WTC11 (cell line): ENCODE results near the gene LYPD6. TPM values are rescaled to one million over a fixed set of nuclear protein-coding genes. Genes with fewer than 3 reads are reported as not detected.

ENCODE experiments used
- ATAC-seq: fragments of 200-7000 bp; cut with Tn5 transposase; 2 replicates; pipeline ENCODE4 v1.10.0; 2021; ENCODE audit warnings: mild to moderate bottlenecking, moderate library complexity
- CTCF ChIA-PET: fragments of 300-600 bp; sonication (Branson Sonifier 250); formaldehyde crosslinking; loops from one replicate; lab custom pipeline; 2021; ENCODE audit warnings: antibody characterized with exemption; lab: Charles Lee
- POLR2A ChIA-PET: fragments of 350-600 bp; sonication (Branson Sonifier 250); formaldehyde crosslinking; loops from one replicate; lab custom pipeline; 2021; ENCODE audit warnings: antibody characterized with exemption; lab: Charles Lee
- DNase-seq: peaks from one replicate; pipeline ENCODE4 v3.0.0; 2021; ENCODE audit warnings: low spot score
- H3K27ac Mint-ChIP-seq: 2 replicates; pipeline ENCODE4 v1.8.0; 2021; ENCODE audit warnings: mixed read lengths
- H3K27me3 Mint-ChIP-seq: 2 replicates; pipeline ENCODE4 v1.8.0; 2021; ENCODE audit warnings: low read depth, mild to moderate bottlenecking, moderate library complexity, mixed read lengths
- H3K36me3 Mint-ChIP-seq: 2 replicates; pipeline ENCODE4 v1.8.0; 2021; ENCODE audit warnings: mixed read lengths
- H3K4me1 Mint-ChIP-seq: 2 replicates; pipeline ENCODE4 v1.8.0; 2022; ENCODE audit warnings: mixed read lengths
- H3K4me3 Mint-ChIP-seq: 2 replicates; pipeline ENCODE4 v1.8.0; 2021; ENCODE audit warnings: mild to moderate bottlenecking, moderate library complexity, mixed read lengths
- H3K9me3 Mint-ChIP-seq: 2 replicates; pipeline ENCODE4 v1.8.0; 2021; ENCODE audit warnings: mixed read lengths
- AFF4 ChIP-seq: sonication (generic); formaldehyde crosslinking; IDR thresholded peaks from 2 replicates; pipeline ENCODE4 v1.8.1; 2023; ENCODE audit warnings: mild to moderate bottlenecking, missing genetic modification reagents, borderline replicate concordance
- ATF6 ChIP-seq: sonication (generic); formaldehyde crosslinking; IDR thresholded peaks from 2 replicates; pipeline ENCODE4 v1.8.1; 2023; ENCODE audit warnings: mild to moderate bottlenecking, missing genetic modification reagents
- FOXP1 ChIP-seq: sonication (generic); formaldehyde crosslinking; IDR thresholded peaks from 2 replicates; pipeline ENCODE4 v1.8.0; 2022; ENCODE audit warnings: missing genetic modification reagents, mild to moderate bottlenecking, moderate library complexity, borderline replicate concordance
- IRF1 ChIP-seq: sonication (generic); formaldehyde crosslinking; IDR thresholded peaks from 2 replicates; pipeline ENCODE4 v1.8.0; 2023; ENCODE audit warnings: missing genetic modification reagents
- MLX ChIP-seq: sonication (generic); formaldehyde crosslinking; IDR thresholded peaks from 2 replicates; pipeline ENCODE4 v1.8.1; 2023; ENCODE audit warnings: mild to moderate bottlenecking, missing genetic modification reagents, moderate library complexity
- MXD4 ChIP-seq: fragments of 250-450 bp; sonication (Bioruptor Pico); IDR thresholded peaks from 2 replicates; pipeline ENCODE4 v1.8.0; 2021; ENCODE audit warnings: mild to moderate bottlenecking, moderate library complexity, borderline replicate concordance
- RORB ChIP-seq: fragments of 250-450 bp; sonication (Bioruptor Pico); IDR thresholded peaks from 2 replicates; pipeline ENCODE4 v1.9.0; 2021; ENCODE audit warnings: mild to moderate bottlenecking
- SMAD3 ChIP-seq: sonication (generic); formaldehyde crosslinking; IDR thresholded peaks from 2 replicates; pipeline ENCODE4 v1.8.0; 2022; ENCODE audit warnings: missing genetic modification reagents, mild to moderate bottlenecking, borderline replicate concordance
- SMAD4 ChIP-seq: sonication (generic); formaldehyde crosslinking; IDR thresholded peaks from 2 replicates; pipeline ENCODE4 v1.8.0; 2022; ENCODE audit warnings: mild to moderate bottlenecking, missing genetic modification reagents
- TCF7 ChIP-seq: sonication (generic); formaldehyde crosslinking; IDR thresholded peaks from 2 replicates; pipeline ENCODE4 v1.8.0; 2022; ENCODE audit warnings: mild to moderate bottlenecking, low read depth, missing genetic modification reagents, moderate library complexity
- TEAD4 ChIP-seq: sonication (generic); formaldehyde crosslinking; IDR thresholded peaks from 2 replicates; pipeline ENCODE4 v1.8.0; 2022; ENCODE audit warnings: mild to moderate bottlenecking, missing genetic modification reagents
- TP53 ChIP-seq: sonication (generic); formaldehyde crosslinking; IDR thresholded peaks from 2 replicates; pipeline ENCODE4 v1.8.1; 2023; ENCODE audit warnings: mild to moderate bottlenecking, missing genetic modification reagents
- total RNA-seq: library from RNA; stranded (reverse); gene quantifications from 3 replicates; pipeline ENCODE4 v1.2.3, GENCODE V29; 2021
- TF ChIP-seq, protein P1 (sequence below): sonication (generic); formaldehyde crosslinking; IDR thresholded peaks from 2 replicates; pipeline ENCODE4 v1.8.0; 2022; ENCODE audit warnings: mild to moderate bottlenecking, missing genetic modification reagents
- TF ChIP-seq, protein P2 (sequence below): sonication (generic); formaldehyde crosslinking; IDR thresholded peaks from 2 replicates; pipeline ENCODE4 v1.8.0; 2023; ENCODE audit warnings: mild to moderate bottlenecking, missing genetic modification reagents

The LYPD6 gene
- total RNA-seq, 1 experiment from 2014 or later, result 4.8 TPM

DNA sequence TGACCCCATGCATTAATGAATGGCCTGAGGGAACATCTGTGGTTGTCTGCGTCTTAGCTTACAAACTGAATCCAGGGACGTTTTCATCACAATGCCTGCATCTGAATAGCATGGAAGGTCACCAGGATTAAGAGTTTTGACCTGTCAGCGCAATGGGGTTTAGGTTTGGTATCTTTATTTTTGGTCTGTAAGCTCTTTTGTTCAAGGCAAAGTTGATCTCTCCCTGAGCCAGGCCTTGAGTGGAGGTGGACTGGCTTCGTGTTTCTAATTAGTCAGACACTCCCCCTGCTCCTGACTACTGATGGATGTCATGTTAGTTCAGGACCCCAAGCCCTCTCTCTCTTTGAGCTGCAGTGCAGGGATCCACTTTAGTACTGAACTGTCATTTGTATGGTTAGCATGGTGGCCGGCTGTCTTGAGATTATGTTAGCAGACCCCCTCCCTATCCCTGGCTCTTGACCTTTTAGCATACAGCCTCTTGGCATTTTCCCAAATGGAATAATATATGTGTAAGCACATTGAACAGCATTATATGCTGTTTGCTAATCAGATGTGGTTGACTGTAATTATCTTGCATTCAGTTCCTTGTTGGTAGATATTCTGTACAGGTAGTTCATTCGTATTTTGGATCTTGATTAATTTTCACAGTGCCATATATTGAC is 59.2 kb downstream of the LYPD6 start (continued):
- TF ChIP-seq, protein P1, sequence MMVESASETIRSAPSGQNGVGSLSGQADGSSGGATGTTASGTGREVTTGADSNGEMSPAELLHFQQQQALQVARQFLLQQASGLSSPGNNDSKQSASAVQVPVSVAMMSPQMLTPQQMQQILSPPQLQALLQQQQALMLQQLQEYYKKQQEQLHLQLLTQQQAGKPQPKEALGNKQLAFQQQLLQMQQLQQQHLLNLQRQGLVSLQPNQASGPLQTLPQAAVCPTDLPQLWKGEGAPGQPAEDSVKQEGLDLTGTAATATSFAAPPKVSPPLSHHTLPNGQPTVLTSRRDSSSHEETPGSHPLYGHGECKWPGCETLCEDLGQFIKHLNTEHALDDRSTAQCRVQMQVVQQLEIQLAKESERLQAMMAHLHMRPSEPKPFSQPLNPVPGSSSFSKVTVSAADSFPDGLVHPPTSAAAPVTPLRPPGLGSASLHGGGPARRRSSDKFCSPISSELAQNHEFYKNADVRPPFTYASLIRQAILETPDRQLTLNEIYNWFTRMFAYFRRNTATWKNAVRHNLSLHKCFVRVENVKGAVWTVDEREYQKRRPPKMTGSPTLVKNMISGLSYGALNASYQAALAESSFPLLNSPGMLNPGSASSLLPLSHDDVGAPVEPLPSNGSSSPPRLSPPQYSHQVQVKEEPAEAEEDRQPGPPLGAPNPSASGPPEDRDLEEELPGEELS (CRISPR knock-in tag), result no peak

- CTCF ChIA-PET, result interaction anchor here (1.3 kb wide), 1 partner anchor 80 kb away, joined by 4 read pairs; no protein-coding TSS in a partner anchor
- H3K9me3 Mint-ChIP-seq, result no peaks in the 10 kb centered on the region
- H3K27ac Mint-ChIP-seq, result peak overlapping the region; percentile 20; the same call in 1 of the 2 replicates
Measured at GRCh38 chr2:149393614-149394013, 63.2 kb downstream of the LYPD6 start.

More at GRCh38 chr2:149393614-149394013, 63.2 kb downstream of the LYPD6 start:
- Mint-ChIP-seq H3K27me3 (no peaks in the 10 kb centered on the region), H3K4me3 (no peak overlapping the region)
- TF ChIP-seq MLX (no peak), TCF7 (no peak), TEAD4 (CRISPR knock-in tag) (no peak), RORB (no peak), FOXP1 (no peak), TP53 (CRISPR knock-in tag) (no peak), MXD4 (CRISPR knock-in tag) (no peak), SMAD3 (no peak), AFF4 (CRISPR knock-in tag) (no peak), ATF6 (no peak), IRF1 (no peak), SMAD4 (CRISPR knock-in tag) (no peak)
- TF ChIP-seq, protein P2, sequence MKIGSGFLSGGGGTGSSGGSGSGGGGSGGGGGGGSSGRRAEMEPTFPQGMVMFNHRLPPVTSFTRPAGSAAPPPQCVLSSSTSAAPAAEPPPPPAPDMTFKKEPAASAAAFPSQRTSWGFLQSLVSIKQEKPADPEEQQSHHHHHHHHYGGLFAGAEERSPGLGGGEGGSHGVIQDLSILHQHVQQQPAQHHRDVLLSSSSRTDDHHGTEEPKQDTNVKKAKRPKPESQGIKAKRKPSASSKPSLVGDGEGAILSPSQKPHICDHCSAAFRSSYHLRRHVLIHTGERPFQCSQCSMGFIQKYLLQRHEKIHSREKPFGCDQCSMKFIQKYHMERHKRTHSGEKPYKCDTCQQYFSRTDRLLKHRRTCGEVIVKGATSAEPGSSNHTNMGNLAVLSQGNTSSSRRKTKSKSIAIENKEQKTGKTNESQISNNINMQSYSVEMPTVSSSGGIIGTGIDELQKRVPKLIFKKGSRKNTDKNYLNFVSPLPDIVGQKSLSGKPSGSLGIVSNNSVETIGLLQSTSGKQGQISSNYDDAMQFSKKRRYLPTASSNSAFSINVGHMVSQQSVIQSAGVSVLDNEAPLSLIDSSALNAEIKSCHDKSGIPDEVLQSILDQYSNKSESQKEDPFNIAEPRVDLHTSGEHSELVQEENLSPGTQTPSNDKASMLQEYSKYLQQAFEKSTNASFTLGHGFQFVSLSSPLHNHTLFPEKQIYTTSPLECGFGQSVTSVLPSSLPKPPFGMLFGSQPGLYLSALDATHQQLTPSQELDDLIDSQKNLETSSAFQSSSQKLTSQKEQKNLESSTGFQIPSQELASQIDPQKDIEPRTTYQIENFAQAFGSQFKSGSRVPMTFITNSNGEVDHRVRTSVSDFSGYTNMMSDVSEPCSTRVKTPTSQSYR, result no peak
- TF ChIP-seq, all 79 proteins: peak for 0
- POLR2A ChIA-PET, result no interaction called here
- Mint-ChIP-seq H3K4me1 (peaks cover 27% of the 10 kb centered on the region), H3K36me3 (no peaks in the 10 kb centered on the region)
- ATAC-seq (no peak), DNase-seq (no peak)
